NCI-H82 treated with DMSO at 0.1 percent for 48 hours (cell line): Measurements from ENCODE around the gene ZNF804B.

ENCODE experiments used
- DNase-seq: peaks from one replicate; lab custom pipeline; 2025; ENCODE audit not compliant: unreplicated experiment; lab: John Stamatoyannopoulos, UW

The ZNF804B gene

GRCh38 chr7:88759230-88760135 lies at the start of gene ZNF804B:
Gene ZNF804B, plus strand, starts transcription at chr7:88759700. Its CDS starts 277 bp downstream, at chr7:88759977.
- no peak for DNase-seq

- no peak for DNase-seq
Measured at GRCh38 chr7:88735920-88736319, 23.6 kb upstream of the ZNF804B start.

GRCh38 chr7:88737632-88738031 lies 21.9 kb upstream of the ZNF804B start:
- DNase-seq = no peak

DNA sequence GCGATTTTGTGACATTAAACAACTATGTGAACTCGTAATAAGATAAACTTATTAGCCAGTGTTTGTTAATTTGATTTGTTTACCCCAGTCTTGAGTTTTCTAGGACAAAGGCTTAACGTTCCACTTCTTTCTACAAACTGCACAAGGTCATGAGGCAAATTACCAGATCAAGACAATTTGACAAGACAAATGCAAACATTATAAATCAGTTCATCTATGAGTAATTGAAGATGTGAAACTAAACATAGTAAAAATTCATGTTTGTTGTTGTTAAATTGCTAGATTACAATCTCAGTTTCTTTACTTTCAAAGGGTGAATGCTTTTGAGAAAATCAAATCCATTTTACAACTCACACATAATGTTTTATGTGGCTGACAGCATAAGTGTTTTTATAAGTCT lies 13.4 kb upstream of the ZNF804B start:
- DNase-seq = no peak

DNA sequence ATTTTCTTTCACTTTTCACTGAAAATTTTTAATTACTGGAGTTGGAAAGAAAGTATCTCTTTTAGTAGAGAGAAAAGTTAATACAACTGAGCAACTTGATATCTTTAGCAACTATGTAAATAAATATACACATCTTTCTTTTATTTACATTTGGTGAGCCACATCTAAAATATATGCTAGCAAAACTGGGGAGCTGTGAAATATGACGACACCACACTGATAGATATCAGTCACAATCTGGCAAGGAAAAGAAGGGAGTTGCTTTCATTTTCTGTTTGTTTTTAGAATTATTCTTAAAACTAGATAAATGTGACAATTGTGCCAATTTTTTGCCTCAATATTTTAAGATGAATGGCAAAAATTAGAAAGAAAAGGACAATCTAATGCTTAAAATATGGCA lies 2.7 kb upstream of the ZNF804B start:
- DNase-seq = no peak

- no peak for DNase-seq
Measured at GRCh38 chr7:88757371-88757770, 2.1 kb upstream of the ZNF804B start.

DNA sequence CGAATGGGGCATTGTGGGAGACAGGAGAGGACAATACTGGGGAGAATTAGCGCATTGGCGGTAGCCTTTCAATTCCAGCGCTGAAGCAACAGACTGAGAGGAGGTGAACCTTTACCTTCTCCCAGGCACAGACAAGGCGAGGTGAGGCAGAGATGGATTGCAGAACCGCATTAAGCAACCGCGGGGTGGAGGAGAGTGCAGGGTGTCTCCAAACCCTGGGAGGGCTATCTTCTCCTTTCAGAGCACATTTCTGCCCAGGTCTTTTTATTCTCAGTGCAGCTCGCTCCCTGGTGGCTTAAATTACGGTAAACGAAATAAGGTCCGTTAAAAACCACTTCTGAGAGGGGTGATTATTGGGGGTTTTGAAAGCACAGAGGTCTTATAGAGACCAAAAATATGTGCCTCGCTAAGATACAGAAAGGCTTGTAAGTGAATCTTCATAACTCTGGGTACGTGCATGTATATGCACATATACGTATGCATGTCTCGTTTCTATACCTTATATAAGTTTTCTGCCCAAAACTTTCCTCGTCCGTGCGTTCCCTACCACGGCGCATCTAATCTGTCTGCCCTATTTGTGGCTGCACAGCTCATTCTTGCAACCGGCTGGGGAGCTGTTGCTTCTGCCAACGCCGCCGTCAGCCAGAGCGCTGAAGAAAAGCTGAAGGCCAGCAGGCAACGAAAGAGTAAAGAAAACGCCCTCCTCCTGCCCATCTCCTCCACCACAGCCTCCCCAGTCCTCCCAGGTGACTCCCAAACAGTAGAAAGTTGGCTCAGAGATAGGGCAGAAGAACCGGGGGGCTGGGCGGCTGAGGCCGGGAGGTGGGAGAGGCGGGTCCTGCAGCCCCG lies 895 bp upstream of the ZNF804B start:
- DNase-seq = no peak

- no peak for DNase-seq
Measured at GRCh38 chr7:88760136-88760515, 626 bp downstream of the ZNF804B start.

DNA sequence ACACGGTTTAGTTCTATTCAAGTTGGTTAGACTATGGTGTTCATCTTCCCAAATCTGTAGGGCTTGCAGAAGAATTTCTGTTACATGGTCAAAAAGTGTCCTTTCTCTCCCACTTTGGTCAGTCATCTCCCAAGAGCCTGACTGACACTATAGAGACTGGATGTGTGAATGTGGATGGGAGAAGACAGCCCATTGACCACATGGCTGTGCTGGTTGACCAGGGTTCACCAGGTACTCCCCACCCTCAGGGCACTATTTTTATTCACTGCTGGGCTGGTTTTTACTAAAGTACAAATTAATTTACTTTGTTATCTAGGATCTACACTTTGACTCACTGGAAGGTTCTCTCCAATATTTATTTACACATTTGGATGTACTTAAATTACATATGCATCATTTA lies 2.3 kb downstream of the ZNF804B start:
- no peak for DNase-seq

DNA sequence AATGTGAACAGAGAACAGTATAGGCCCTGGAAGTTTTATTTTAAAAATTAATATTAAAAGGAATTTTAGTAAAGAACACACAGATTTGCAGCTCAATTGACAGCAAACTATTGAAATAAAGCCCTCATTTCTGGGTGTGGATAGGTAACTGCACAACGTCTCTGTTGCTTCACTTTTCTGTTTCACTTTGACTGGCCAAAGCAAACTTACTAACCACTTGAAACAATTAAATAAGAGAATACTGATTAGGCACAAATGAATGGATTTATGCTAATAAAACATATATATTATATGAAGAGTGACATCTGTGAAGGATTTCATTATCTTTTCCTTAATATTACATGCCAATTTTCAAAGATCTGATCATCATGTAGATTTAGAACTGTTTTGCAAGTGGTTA lies 11.9 kb downstream of the ZNF804B start:
- DNase-seq = no peak

GRCh38 chr7:88772776-88773175 lies 13.3 kb downstream of the ZNF804B start:
- no peak for DNase-seq

DNA sequence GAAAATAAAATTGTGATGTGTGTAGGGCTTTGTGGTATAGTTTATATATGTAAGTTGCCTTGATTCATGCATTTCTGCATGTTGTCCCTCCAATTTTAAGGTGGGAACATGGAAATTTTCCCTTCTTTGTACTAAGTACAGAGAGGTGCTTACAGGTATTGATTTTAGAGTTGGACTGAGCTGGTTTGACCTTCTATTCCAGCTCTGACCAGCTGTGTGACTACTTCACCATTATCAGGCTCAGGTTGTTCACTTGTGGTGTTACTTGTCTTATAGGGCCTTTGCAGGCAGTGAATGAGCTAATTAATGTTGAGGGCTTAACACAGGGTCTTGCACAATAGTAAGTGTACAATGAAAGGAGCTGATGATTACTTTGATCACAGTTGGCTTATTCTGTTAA lies 16.3 kb downstream of the ZNF804B start:
- no peak for DNase-seq

GRCh38 chr7:88787777-88788176 lies 28.3 kb downstream of the ZNF804B start:
- no peak for DNase-seq

- DNase-seq = no peak
Measured at GRCh38 chr7:88789480-88790064, 30.1 kb downstream of the ZNF804B start.

DNA sequence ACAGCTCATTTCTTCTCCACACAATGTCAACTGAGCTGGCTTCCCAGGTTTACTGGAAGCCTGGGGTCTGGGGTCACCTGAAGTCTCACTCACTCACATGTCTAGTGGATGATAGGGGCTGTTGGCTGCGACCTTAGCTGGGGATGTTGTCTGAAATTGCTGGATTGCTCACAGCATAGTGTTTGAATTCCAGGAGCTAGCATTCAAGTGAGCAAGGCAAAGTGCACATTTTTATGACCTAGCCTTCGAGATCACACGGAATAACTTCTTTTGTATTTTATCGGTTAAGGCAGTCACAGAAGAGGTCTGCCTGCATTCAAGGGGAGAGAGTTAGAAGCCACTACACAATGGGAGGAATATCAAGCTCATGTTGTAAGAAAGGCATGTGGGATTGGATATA lies 32.4 kb downstream of the ZNF804B start:
- no peak for DNase-seq

DNA sequence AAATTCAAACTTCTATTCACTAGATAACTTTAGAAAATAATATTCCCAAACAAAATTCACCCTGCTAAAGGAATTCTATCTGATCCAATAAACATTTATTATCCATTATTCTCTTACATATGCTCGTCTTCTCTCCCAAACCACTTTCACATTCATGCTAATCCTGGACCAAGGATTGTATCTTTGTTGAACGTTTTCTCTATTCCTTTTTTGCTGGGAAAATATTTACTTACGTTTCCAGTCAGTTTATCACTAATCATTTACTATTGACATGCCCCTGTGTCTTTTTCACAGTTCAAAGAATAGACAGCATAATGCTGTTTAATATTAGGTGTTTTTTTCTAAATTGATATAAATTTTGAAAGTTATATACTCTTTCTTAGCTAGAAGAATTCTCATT lies 32.9 kb downstream of the ZNF804B start:
- DNase-seq = no peak

- DNase-seq = no peak
Measured at GRCh38 chr7:88795553-88795952, 36.1 kb downstream of the ZNF804B start, which contains the start of gene TEX47. Gene TEX47, minus strand, starts transcription at chr7:88795737. Its CDS starts 795 bp downstream, at chr7:88794942.

- no peak for DNase-seq
Measured at GRCh38 chr7:88801046-88801445, 41.5 kb downstream of the ZNF804B start.

DNA sequence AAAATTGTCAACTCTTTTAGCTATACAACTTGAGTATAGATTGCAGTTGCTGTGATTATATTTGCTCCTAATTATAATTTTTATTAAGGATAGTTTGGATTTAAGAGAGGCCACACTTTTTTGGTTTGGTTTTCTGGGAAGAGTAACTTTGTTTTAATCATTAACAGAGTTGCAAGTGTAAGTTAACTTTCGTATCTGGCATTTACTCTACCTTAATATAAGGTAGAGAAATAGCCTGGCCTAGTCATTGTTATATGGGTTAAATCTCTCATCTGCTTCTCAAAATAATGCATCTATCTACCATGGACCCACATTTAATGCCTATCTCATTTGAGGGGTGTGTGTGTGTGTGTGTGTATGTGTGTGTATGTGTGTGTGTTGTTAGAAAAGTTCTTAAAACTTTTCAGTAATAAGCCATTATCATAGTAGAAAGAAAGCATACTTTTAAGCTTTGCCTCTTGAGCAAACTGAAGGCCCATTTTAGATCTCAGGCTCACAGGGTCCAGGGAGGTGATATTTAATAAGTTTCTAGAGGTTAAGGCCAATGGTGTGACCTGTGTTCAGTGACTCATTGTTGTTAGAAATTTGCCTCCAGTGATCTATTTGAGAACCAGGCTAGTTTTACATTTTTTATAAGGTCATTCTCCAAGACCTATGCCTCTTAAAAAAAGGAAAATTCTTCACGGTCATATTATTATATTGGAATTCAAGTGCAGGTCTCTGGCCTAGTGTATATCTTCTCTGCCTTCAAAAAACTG lies 47.0 kb downstream of the ZNF804B start:
- no peak for DNase-seq

- DNase-seq = no peak
Measured at GRCh38 chr7:88818552-88818951, 59.1 kb downstream of the ZNF804B start.

DNA sequence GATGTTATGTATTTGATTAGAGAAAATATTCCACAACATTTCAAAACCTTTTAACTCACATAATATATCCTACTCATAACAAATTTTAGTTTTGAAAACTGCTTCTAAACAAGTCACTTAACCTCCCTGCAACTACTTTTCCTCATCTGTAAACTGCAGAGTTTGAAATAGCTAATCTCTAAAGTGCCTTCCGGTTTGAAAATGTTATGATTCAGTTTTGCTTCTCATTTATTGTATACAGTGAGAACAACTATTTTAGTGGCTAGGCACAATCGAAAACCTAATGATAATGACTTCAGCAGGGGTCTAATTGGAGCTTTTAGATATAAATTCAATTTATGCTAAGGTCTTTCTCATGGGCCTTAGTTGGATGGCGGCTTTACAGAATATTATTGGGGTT lies 66.7 kb downstream of the ZNF804B start:
- no peak for DNase-seq
